Uterus (tissue), 2 donors: ENCODE measurements around the gene HTT-AS.

Source experiments
- POLR2A ChIP-seq, 2 donors: fragments of 450-650 bp; IDR thresholded peaks; one replicate each; pipeline ENCODE4 v1.6.1; 2016; ENCODE audit warnings: antibody characterized with exemption in 2 of 2, mild to moderate bottlenecking in 1 of 2, moderate library complexity in 1 of 2
- TF ChIP-seq, protein P1 (sequence below), 4 experiments: fragments of 200-600 bp in 2 of 4; fragments of 450-650 bp in 2 of 4; sonication (generic) in 2 of 4; IDR thresholded peaks; one replicate each; pipeline ENCODE4 v1.5.1; 2016 to 2019; ENCODE audit warnings: antibody characterized with exemption in 4 of 4, mild to moderate bottlenecking in 2 of 4, moderate library complexity in 1 of 4

GRCh38 chr4:3119464-3119863, 45.1 kb upstream of the HTT-AS start:
- no peak for TF ChIP-seq POLR2A (IDR thresholded peaks at IDR 0.05)
- TF ChIP-seq, protein P1, sequence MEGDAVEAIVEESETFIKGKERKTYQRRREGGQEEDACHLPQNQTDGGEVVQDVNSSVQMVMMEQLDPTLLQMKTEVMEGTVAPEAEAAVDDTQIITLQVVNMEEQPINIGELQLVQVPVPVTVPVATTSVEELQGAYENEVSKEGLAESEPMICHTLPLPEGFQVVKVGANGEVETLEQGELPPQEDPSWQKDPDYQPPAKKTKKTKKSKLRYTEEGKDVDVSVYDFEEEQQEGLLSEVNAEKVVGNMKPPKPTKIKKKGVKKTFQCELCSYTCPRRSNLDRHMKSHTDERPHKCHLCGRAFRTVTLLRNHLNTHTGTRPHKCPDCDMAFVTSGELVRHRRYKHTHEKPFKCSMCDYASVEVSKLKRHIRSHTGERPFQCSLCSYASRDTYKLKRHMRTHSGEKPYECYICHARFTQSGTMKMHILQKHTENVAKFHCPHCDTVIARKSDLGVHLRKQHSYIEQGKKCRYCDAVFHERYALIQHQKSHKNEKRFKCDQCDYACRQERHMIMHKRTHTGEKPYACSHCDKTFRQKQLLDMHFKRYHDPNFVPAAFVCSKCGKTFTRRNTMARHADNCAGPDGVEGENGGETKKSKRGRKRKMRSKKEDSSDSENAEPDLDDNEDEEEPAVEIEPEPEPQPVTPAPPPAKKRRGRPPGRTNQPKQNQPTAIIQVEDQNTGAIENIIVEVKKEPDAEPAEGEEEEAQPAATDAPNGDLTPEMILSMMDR (IDR thresholded peaks at IDR 0.05): no peak
